DOHH2 (cell line): Measurements from ENCODE around the gene ARL4D.

Experiments
- EZH2phosphoT487 ChIP-seq: fragments of 200-600 bp; sonication (generic); IDR thresholded peaks from 2 replicates; pipeline ENCODE4 v1.6.1; 2017; ENCODE audit warnings: borderline replicate concordance, mild to moderate bottlenecking, antibody characterized with exemption, low read length, moderate library complexity, mixed read lengths
- TF ChIP-seq, protein P1 (sequence below): fragments of 200-600 bp; sonication (generic); IDR thresholded peaks from one replicate; pipeline ENCODE4 v1.5.1; 2014; ENCODE audit warnings: antibody characterized with exemption, mild to moderate bottlenecking, low read depth, low read length; ENCODE audit not compliant: poor library complexity, severe bottlenecking

DNA sequence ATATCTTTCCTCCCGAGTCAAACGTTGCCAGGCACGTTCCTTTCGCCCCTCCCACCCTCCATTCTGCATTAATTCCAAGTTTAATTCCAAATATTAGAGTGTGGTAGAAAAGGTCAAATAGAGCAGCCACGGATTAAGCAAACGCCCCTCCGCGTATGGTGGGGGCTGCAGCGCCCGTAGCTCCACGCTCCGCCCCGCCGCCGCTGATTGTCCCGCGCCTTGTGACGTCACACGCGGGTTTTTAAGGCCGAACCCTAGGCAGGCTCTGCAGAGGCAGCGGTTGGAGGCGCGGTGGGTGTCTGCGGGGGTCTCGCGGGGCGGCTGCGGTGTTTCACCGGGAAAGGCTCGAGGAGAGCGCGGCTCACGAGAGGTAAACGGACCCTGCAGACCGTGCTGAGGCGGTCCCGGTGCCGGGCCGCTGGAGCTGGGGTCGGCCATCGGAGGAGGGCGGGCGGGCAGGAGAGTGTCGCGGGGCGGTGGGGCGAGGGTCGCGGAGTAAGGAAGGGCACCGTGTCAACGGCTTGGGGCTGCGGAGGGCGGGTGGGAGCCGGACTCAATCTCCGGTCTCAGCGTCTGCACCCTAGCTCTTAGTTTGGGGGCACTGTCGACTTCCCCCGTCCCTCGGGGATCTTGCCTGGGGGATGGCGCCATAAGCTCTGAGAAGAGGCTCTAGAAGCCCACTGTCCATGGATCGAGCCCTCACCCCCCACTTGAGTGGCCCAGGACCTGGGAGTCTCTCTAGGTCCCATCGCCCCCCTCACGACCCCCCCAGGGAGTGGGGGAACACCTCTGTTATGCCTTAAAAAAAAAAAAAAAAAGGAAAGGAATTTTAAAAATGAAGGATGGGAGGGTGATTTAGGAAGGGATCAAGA lies at the start of gene ARL4D:
- TF ChIP-seq, protein P1, sequence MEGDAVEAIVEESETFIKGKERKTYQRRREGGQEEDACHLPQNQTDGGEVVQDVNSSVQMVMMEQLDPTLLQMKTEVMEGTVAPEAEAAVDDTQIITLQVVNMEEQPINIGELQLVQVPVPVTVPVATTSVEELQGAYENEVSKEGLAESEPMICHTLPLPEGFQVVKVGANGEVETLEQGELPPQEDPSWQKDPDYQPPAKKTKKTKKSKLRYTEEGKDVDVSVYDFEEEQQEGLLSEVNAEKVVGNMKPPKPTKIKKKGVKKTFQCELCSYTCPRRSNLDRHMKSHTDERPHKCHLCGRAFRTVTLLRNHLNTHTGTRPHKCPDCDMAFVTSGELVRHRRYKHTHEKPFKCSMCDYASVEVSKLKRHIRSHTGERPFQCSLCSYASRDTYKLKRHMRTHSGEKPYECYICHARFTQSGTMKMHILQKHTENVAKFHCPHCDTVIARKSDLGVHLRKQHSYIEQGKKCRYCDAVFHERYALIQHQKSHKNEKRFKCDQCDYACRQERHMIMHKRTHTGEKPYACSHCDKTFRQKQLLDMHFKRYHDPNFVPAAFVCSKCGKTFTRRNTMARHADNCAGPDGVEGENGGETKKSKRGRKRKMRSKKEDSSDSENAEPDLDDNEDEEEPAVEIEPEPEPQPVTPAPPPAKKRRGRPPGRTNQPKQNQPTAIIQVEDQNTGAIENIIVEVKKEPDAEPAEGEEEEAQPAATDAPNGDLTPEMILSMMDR, result no peak
- no peak for TF ChIP-seq EZH2phosphoT487
